GM10847 (cell line): ENCODE data around the gene ATP6V0B.

Source experiments
- POLR2A ChIP-seq: IDR thresholded peaks from 2 replicates; pipeline ENCODE4 v1.6.1; 2011; ENCODE audit not compliant: insufficient read length; ENCODE audit errors: extremely low read depth

The ATP6V0B gene

DNA sequence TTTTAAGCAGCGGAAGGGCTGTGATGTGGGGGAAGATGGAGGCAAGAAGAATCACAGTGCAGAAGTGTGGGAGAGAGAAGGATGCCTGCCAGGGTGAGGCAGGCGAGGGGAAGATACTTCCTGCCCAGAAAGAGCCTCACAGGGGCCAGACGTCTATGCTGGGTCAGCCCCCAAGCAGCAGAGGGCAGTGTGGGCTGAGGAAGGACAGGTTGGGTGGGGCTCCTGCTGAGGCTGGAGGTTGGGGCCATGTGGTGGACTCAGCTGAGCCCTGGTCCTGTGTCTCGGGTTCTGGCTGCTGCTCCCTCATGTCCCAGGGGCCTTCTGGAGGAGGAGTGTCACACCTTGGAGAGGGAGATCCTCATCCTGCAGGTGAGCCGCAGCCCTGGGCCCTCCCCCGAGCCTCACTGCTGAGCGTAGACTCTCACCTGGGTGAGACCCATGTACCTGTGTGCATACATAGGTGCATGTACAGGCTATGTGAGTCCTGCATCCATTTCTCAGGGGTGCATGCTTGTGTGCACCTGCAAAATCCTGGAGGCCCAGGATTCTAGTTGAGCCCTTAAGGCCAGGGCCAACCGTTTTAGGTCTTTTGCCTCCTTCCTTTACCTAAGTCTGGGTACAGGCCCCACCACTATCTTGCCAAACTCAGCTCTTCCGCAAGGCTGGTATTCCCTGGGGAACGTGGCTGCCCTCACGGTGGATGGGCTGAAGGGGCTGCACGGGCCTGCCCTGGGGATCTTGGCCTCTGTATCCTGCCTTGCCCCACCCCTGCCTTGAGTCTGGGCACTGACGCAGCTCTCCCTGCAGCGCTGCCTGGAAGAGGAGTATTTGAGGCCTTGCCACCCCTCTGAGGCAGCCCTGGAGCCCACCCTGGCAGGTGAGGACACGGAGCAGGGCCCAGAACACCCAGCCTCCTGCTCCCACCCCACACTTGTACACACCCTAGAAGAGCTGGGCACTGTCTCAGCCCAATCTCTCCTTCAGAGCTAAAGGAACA is 20.3 kb downstream of the ATP6V0B start:
- TF ChIP-seq POLR2A = no peak

DNA sequence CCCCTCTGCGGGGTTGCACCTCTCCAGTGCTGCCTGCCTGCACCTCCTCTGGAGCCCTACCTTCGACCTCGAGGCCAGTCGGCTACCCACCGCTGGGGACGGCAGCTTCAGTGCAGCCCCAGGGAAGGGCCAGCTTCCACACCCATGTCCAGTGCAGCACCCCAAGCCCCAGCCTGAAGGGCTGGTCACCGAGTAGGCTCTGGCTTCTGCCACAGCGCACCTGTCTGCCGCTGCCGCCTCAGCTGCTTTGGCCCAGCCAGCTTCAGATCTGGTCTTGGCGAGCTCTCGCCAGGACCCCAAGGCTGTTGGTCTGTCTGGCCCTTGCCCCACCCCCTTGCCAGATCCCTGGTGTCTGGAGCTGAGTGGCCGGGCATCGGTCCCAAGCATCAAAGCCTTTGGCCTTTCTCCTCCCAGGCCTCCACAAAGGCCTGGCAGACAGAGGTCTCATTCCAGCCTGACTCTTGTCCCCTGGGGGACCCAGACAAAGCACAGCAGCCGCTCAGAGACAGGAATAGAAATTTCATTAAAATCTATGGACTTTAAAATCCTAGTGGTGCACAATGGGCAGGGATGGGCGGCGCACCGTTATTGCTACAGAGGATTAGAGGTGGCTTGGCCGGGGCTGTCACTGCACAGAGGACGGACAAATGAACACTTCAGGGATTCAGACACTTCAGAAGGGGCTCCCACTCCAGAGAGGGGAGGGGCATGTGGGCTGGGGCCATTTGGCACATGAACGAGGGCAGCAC is 21.4 kb downstream of the ATP6V0B start:
- no peak for TF ChIP-seq POLR2A

DNA sequence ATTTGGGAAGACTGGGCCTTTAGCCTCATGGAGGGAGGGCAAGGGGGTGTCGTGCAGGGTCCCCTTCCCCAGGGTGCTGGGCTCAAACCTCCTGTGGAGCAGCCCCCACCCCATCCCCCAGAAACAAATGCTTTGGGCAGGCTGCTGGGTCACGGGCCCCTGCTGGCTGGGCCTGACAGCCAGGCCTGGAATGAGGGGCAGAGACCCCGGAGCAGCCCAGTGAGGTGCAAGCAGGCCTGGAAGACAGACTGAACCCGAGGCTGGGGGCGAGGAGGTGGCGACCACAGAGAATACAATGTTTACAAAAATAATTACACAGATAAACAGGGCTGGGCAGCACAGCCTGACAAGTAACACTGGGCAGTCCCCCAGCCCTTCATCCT is 22.0 kb downstream of the ATP6V0B start:
- no peak for TF ChIP-seq POLR2A

DNA sequence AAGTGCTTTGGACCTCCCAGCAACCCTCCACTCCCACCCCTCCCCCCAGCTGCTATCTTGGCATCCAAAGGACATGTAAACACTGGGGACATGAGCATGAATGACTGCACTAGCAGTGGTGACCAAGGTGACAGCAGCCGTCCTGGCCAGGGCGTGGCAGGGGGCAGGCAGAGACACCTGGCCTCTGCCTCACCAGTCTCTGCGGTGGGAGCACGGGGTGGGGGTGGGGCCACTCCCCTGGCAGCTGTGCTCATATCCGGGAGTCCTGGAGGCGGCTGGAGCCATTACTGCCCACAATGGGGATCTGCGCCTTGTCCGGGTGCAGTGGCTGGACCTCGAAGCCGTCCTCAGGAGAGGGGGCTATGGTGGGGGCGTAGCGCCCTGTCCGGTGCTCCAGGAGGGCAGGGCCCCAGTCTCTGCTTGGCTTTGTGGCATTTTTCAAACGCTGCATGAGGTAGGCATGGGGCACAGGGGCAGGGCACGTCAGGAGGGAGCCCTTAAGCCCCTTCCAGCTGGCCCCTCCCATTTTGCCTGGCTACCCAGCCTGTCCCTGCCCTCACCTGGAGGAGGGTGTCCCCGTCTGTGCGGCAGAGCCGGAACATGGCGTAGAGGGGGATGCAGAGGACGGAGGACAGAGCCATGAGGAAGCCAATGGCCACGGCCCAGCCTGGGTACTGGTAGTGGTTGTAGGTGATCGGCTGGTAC is 22.7 kb downstream of the ATP6V0B start:
- TF ChIP-seq POLR2A = no peak

DNA sequence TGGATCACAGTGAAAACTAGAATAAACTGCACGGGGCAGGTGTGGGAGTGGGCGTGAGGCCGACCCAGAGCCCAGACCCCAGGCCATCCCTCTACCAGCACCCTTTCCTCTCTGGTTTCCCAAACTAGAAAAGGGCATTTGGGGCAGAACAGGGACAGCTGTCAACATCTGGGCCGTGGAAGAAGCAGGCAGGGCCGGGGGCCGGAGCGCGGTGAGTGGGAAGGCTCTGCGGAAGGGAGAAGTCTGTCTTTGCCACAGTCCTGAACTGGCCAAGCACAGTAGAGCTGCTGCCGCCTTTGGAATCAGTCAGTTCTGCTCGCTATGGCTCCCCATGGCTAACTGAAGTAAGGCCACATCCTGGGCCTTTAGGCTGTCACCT is 23.2 kb downstream of the ATP6V0B start:
- TF ChIP-seq POLR2A = no peak

DNA sequence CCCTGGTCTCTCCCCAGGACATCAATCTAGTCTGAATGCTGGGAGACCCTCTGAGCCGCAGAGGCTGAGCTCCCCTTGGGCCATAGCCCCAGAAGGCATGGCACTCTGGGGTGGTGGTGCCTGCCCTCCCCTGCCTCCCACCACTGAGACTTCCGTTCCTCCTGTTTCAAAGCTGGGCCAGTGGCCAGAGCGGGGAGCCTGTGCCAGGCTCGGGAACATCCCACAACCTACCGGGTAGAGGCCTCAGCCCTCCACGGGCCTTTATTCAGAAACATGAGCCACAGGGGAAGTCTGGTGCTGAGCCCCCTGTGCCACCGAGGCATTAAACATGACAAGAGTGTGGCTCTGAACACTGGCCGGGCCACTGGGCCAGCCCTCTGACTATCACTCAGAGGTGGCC is 24.7 kb downstream of the ATP6V0B start:
- TF ChIP-seq POLR2A = no peak

DNA sequence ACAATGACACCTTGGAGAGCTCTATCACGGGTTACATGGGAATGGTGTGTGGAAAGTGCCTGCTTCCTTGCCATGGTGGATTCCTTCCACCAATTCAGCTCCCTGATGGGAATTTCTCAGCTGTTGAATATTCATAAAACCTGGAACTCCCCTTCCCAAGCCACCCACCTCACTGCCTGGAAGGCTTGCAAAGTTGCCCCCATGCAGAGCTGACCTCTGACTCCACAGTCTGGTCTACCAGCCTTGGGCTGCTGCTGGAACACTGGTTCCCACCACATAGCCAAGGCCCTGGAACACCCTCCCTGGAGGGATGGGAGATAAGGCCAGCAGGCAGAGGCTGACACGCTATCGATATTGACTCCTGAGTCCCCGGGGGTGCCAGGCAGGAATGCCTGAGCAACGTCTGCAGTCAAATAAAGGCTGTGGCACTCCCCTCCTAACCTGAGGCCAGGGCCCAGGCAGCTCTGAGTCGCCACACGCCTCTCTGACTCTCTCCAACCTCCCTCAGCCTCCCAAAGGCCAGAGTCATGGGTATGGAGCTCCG is 25.4 kb downstream of the ATP6V0B start:
- TF ChIP-seq POLR2A = no peak

DNA sequence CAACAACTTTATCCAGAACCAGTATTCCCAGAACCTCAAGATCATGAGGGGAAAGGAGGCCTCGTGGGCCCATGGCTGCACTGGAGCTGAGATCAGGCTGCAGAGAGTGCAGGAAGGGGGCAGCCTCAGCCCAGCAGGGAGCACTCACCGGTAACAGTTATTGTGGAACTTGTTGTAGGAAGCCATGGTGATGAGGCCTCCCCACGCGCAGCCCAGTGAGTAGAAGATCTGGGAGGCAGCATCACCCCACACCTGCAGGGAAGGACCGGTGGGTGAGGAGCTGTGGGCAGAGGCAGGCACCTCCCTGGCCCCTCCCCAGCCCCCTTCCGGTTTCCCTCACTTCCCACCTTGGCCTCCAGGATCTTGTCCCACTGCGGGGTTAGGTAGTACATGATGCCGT is 27.4 kb downstream of the ATP6V0B start:
- TF ChIP-seq POLR2A = no peak

DNA sequence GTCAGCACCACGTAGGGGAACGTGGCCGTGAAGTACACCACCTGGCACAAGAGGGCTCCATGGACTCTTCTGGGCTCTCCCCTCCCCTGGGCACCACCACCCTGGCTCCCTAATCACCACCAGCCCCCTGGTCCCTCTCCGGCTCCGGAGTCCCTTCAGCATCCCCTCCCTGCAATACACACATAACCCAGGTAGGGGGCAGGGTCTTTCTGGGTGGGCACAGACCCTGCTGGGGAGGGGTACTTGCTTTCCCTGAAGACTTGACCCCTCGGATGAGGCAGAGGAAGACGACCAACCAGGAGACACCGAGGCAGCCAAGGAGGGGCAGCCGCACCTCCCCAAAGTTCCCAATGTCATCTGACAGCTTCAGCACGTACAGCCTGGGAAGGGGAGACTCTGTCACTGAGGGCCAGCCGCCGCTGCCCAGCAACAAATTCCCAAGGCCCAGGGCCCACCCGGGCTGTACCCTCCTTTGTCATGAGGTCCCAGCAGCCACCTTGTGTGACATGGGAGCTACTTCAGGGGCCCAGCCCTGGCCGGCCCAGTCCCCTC is 27.9 kb downstream of the ATP6V0B start:
- TF ChIP-seq POLR2A = no peak

DNA sequence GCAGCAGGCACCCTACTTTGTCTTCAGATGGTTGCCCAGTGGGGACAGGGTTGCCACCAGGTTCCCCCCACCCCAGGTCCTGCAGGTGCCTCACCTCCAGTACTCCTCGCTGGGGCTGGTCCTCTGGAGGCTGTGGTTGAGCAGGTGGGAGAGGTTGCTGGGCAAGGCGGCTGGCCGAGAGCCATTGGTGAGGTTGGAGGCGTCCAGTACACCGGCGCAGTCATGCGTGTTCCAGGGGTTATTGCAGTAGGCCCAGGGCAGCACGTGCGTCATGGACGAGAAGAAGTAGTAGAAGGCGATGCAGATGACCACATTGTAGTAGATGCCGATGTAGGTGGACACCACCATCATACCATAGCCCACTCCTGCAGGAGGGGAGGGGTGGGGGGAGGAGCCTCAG is 33.5 kb downstream of the ATP6V0B start:
- no peak for TF ChIP-seq POLR2A

DNA sequence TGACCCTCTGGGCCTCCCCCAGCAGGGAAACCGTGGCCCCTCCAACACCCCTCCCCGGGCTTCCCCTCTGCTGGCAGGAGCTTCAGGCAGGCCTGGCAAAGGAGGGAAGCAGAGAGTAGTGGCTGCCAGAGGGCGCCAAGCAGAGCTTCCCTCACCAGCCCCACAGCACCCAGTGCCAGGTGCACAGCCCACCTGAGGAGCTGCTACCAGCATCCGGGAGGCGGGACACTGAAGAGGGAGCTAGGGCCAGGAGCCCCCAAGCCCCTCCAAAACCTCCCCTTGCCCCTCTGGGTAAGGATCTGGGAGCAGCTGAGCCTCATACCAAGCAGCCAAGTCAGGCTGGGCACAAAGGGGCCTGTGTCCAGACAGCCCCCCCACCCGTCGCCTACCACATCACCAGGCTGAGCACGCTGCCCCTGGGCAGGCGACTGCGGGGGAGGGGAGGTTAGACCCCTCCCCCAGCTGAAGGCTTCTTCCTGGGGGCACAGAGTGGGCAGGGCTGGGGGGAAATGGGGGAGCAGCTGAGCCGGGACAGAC is 36.2 kb downstream of the ATP6V0B start:
- no peak for TF ChIP-seq POLR2A

DNA sequence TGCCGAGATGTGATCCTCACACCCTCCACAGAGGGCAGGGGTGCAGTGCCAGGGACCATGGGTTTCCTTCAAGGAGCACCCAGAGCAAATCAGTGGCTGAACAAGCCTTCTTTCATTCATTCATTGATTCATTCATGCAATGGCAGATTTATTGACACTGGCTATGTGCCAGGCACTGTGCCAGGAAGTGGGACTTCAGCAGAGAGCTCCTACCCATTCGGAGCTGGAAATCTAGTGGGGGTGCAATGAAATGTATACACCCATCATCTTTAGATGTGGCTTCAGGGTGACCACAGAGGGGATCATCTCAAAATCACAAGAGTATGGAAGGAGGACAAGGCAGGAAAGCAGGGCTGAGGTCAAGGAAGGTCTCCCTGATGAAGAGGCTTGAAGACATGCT is 37.6 kb downstream of the ATP6V0B start:
- TF ChIP-seq POLR2A = no peak

DNA sequence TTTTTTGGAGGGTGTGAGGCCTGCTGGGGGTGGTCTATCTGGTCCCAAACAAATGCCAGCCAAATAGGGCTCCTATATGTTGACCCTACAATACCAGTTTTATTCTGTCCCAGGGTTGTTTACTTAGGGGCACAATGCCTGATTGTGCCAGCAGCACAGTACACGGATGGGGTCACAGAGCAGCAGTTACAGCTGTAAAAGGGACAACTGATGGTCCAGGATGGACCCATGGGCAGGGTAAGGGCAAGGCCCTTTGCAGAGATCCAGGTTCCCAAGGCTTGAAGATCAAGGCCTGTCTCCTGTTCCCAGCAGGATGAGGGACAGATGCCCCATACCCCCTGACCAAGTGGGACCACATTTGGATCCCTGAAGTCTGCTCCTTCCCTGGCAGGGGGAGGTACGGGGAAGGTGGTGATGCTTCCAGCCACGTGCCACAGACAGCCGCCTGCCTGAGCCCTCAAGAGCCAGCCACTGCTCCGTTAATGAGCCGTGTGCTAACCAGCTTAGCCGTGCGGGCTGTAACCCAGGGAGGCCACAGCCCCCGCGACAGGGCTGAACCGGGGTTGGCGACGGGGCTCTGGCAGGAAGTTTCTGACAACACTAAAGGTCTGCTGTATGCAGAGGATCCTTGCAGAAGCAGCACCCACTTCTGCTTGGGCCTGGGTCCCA is 38.3 kb downstream of the ATP6V0B start:
- TF ChIP-seq POLR2A = no peak

DNA sequence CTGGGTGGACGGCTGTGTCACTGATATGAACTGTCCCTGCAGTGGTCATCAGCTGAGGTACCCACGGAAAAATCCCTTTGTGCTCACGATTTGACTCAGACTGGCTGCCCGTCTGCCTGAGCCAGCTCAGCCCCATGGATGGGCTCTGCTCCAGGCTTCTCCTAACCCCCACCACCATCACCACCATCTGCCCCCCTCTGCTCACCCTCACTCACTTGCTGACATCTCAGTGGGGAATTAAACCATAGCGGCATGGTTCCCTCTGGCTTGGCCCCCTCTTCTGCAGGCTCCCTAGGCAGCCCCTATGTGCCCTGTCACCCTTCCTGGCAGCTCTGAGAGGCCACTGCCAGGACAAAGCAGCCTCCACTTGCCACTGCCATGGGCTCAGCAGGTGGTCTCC is 39.2 kb downstream of the ATP6V0B start:
- TF ChIP-seq POLR2A = no peak
